Panc1 (cell line): ENCODE measurements around the gene TTC34. TPM values are rescaled to one million over a fixed set of nuclear protein-coding genes. Genes with fewer than 3 reads are reported as not detected.

Source experiments
- ATAC-seq: fragments of 200-7000 bp; cut with Tn5 transposase; 2 replicates; pipeline ENCODE4 v1.9.1; 2020; ENCODE audit warnings: mild to moderate bottlenecking, moderate library complexity
- BruUV-seq: library from RNA; stranded (reverse); fragments of 400-500 nt; replicated peaks from 2 replicates; lab custom pipeline; 2021; lab: Mats Ljungman, UMichigan
- CTCF ChIA-PET: fragments of 300-600 bp; sonication (Branson Sonifier 250); formaldehyde crosslinking; loops from one replicate; lab custom pipeline; 2022; ENCODE audit warnings: antibody characterized with exemption; lab: Charles Lee
- POLR2A ChIA-PET: fragments of 300-600 bp; sonication (Branson Sonifier 250); formaldehyde crosslinking; loops from one replicate; lab custom pipeline; 2022; ENCODE audit warnings: antibody characterized with exemption; lab: Charles Lee
- DNase-seq: peaks from one replicate; pipeline ENCODE4 v3.0.0-alpha.2; 2010; ENCODE audit warnings: low read depth, low spot score
- H3K27ac ChIP-seq: 2 replicates; pipeline ENCODE4 v1.5.1; 2011; ENCODE audit warnings: mild to moderate bottlenecking, low read length, inconsistent platforms
- H3K27me3 ChIP-seq: fragments of 200-500 bp; sonication (Bioruptor generic); 2 replicates; pipeline ENCODE4 v1.6.0; 2014; ENCODE audit warnings: low read length, inconsistent platforms; ENCODE audit not compliant: control insufficient read depth, insufficient read depth
- H3K36me3 ChIP-seq: fragments of 200-500 bp; sonication (Bioruptor generic); 2 replicates; pipeline ENCODE4 v1.5.1; 2014; ENCODE audit warnings: inconsistent platforms, mild to moderate bottlenecking, low read length, moderate library complexity; ENCODE audit not compliant: control insufficient read depth, insufficient read depth
- H3K4me1 ChIP-seq: 2 replicates; pipeline ENCODE4 v1.5.1; 2011; ENCODE audit warnings: inconsistent platforms, mild to moderate bottlenecking, low read length, moderate library complexity; ENCODE audit not compliant: control insufficient read depth, insufficient read depth
- H3K4me3 ChIP-seq, 2 experiments: 2 replicates each; pipeline ENCODE4 v1.5.1; 2011 to 2012; ENCODE audit warnings: low read depth in 2 of 2, low read length in 2 of 2, mild to moderate bottlenecking in 2 of 2, inconsistent platforms in 1 of 2, moderate library complexity in 1 of 2
- H3K9me3 ChIP-seq: fragments of 200-500 bp; sonication (Bioruptor generic); 2 replicates; pipeline ENCODE4 v1.5.1; 2014; ENCODE audit warnings: low read depth, mild to moderate bottlenecking, inconsistent platforms, low read length, moderate library complexity; ENCODE audit not compliant: control insufficient read depth, insufficient read depth
- POLR2AphosphoS5 ChIP-seq: IDR thresholded peaks from 2 replicates; pipeline ENCODE4 v1.6.1; 2012; ENCODE audit warnings: mild to moderate bottlenecking, low read depth, low read length, moderate library complexity
- SIN3A ChIP-seq: IDR thresholded peaks from 2 replicates; pipeline ENCODE4 v1.6.1; 2012; ENCODE audit warnings: low read depth, mild to moderate bottlenecking, low read length, moderate library complexity, borderline replicate concordance; ENCODE audit not compliant: insufficient read depth
- TCF7L2 ChIP-seq: IDR thresholded peaks from 2 replicates; pipeline ENCODE4 v1.6.1; 2011; ENCODE audit warnings: mild to moderate bottlenecking, low read depth, low read length, inconsistent platforms
- in situ Hi-C: cut with HindIII; loops from 2 replicates; pipeline ENCODE4 v1.10.0; 2016; ENCODE audit warnings: low sequenced_read_pairs, low pct_unique_long_range_greater_than_20kb
- intact Hi-C: fragments of 100-400 bp; cut with micrococcal nuclease; formaldehyde crosslinking; loops from one replicate; pipeline ENCODE4 v1.10.0; 2022; ENCODE audit not compliant: unreplicated experiment
- total RNA-seq: library from RNA; stranded (reverse); gene quantifications from one replicate; pipeline ENCODE4 v1.2.1, GENCODE V29; 2021; ENCODE audit not compliant: unreplicated experiment
- TF ChIP-seq, protein P1 (sequence below): fragments of 450-650 bp; IDR thresholded peaks from 2 replicates; pipeline ENCODE4 v1.5.1; 2017; ENCODE audit warnings: mild to moderate bottlenecking
- TF ChIP-seq, protein P2 (sequence below), 2 experiments: IDR thresholded peaks; 2 replicates each; pipeline ENCODE4 v1.6.1; 2011 to 2012; ENCODE audit warnings: low read depth in 2 of 2, control low read depth in 1 of 2, low read length in 1 of 2, mild to moderate bottlenecking in 1 of 2, moderate library complexity in 1 of 2; ENCODE audit not compliant: insufficient read depth in 1 of 2

The TTC34 gene
- total RNA-seq, 1 experiment from 2014 or later, result 1.5 TPM

DNA sequence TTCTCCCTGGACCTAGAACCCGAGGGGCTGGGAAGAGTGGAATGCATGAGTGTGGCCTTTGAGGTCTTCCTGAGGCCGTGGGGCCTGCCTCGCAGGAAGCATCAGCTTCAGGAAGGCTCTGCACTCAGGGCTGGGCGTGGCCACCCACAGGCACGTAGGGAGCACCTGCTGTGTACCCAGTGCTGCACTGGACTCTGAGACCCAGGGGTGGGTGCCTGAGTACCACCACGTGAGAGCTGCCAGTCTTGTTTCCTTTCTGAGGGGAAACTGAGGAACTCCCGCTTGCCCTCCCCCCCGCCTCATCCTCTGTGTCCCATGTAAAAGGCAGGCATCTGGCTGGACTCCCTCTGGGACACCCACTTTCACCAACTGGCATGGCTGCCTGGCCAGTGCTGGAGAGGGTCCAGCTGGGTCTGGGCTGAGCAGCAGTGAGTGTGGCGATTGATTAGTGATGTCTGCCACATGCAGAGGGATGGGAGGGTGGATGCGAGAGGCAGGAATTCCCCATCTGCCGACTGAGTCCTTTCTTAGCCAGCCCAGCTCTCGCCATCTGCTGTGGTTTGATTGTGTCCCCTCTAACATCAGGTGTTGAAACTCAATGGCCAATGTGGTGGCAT, 30.2 kb upstream of the TTC34 start:
- Histone ChIP-seq H3K9me3 (no peaks in the 10 kb centered on the region), H3K4me3 (no peak overlapping the region), H3K27me3 (no peaks in the 10 kb centered on the region; the same call in 1 of the 2 replicates), H3K27ac (no peak overlapping the region), H3K4me1 (no peaks in the 10 kb centered on the region), H3K36me3 (no peaks in the 10 kb centered on the region)
- in situ Hi-C loops (no loop called here), intact Hi-C loops (no loop called here)
- CTCF ChIA-PET, result no interaction called here
- TF ChIP-seq SIN3A (no peak), POLR2AphosphoS5 (no peak)
- TF ChIP-seq, protein P1, sequence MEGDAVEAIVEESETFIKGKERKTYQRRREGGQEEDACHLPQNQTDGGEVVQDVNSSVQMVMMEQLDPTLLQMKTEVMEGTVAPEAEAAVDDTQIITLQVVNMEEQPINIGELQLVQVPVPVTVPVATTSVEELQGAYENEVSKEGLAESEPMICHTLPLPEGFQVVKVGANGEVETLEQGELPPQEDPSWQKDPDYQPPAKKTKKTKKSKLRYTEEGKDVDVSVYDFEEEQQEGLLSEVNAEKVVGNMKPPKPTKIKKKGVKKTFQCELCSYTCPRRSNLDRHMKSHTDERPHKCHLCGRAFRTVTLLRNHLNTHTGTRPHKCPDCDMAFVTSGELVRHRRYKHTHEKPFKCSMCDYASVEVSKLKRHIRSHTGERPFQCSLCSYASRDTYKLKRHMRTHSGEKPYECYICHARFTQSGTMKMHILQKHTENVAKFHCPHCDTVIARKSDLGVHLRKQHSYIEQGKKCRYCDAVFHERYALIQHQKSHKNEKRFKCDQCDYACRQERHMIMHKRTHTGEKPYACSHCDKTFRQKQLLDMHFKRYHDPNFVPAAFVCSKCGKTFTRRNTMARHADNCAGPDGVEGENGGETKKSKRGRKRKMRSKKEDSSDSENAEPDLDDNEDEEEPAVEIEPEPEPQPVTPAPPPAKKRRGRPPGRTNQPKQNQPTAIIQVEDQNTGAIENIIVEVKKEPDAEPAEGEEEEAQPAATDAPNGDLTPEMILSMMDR, result no peak
- TF ChIP-seq, protein P2, sequence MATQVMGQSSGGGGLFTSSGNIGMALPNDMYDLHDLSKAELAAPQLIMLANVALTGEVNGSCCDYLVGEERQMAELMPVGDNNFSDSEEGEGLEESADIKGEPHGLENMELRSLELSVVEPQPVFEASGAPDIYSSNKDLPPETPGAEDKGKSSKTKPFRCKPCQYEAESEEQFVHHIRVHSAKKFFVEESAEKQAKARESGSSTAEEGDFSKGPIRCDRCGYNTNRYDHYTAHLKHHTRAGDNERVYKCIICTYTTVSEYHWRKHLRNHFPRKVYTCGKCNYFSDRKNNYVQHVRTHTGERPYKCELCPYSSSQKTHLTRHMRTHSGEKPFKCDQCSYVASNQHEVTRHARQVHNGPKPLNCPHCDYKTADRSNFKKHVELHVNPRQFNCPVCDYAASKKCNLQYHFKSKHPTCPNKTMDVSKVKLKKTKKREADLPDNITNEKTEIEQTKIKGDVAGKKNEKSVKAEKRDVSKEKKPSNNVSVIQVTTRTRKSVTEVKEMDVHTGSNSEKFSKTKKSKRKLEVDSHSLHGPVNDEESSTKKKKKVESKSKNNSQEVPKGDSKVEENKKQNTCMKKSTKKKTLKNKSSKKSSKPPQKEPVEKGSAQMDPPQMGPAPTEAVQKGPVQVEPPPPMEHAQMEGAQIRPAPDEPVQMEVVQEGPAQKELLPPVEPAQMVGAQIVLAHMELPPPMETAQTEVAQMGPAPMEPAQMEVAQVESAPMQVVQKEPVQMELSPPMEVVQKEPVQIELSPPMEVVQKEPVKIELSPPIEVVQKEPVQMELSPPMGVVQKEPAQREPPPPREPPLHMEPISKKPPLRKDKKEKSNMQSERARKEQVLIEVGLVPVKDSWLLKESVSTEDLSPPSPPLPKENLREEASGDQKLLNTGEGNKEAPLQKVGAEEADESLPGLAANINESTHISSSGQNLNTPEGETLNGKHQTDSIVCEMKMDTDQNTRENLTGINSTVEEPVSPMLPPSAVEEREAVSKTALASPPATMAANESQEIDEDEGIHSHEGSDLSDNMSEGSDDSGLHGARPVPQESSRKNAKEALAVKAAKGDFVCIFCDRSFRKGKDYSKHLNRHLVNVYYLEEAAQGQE (IDR thresholded peaks at IDR 0.05; ENCODE audit: insufficient read depth in 1 of 2, low read depth in 2 of 2, low read length in 1 of 2), result no peak
- POLR2A ChIA-PET, result no interaction called here
- ATAC-seq (no peak), DNase-seq (no peak)
- BruUV-seq, result no TSS peak

DNA sequence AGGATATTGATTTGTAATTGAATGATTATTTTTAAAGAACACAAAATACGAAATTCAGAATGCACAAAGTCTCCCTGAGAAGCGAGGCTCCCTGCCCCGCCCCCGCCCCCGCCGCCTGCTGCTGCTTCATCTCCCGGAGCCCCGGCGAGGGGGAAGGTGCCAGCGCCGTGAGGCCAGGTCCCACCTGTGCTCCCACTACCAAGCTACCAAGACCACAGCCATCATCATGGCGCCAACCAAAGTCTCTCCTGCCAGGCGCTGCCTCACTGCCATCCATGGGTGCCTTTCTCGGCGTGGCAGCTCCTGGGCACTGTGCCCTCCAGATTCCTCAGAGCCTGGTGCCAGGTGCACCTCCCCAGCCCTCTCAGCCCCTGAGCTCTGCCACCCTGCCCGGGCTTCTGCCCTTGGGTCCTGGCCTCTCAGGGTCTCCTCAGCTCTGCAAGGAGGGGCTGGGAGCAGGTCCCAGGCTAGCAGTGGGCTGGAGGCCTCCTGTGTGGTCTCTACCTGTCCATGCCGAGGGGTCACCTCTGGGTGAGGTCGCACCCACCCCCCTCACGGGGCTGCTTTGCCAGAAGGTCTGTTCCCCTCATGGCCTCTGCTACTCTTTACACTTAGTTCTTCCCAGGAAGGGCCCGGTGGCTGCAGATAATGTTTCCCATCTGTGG, 29.4 kb upstream of the TTC34 start:
- ATAC-seq, result no peak
- TF ChIP-seq, protein P2 (IDR thresholded peaks at IDR 0.05; ENCODE audit: insufficient read depth in 1 of 2, low read depth in 2 of 2, low read length in 1 of 2), result no peak
- TF ChIP-seq, protein P1, result no peak
- TF ChIP-seq POLR2AphosphoS5 (no peak), TCF7L2 (no peak), SIN3A (no peak)
- BruUV-seq, result no TSS peak
- H3K27me3 ChIP-seq, result no peaks in the 10 kb centered on the region; the same call in 1 of the 2 replicates
- CTCF ChIA-PET, result interaction anchor here (0.7 kb wide), 1 partner anchor 28 kb away, joined by 4 read pairs; no protein-coding TSS in a partner anchor
- no peaks in the 10 kb centered on the region for H3K36me3 ChIP-seq
- H3K9me3 ChIP-seq, result no peaks in the 10 kb centered on the region
- H3K4me1 ChIP-seq, result no peaks in the 10 kb centered on the region
- no peak overlapping the region for H3K4me3 ChIP-seq
- no peak overlapping the region for H3K27ac ChIP-seq
- intact Hi-C loops (no loop called here), in situ Hi-C loops (no loop called here)
- no peak for DNase-seq
- POLR2A ChIA-PET, result no interaction called here
